ENCODE data around the gene PRKG2. TPM values are rescaled to one million over a fixed set of nuclear protein-coding genes. Genes with fewer than 3 reads are reported as not detected.

Gene PRKG2
- total RNA-seq, 1 experiment from 2014 or later = 0.59 TPM

GRCh38 chr4:81049907-81050306, 165.1 kb downstream of the PRKG2 start:
- in situ Hi-C loops (cut with HindIII; ENCODE audit: low pct_unique_long_range_greater_than_20kb, low sequenced_read_pairs) = no loop called here
- H3K4me3 ChIP-seq (ENCODE audit: low read depth in 2 of 2, low read length in 2 of 2) = no peak overlapping the region
- BruUV-seq (replicated peaks) = no TSS peak
- intact Hi-C loops (cut with micrococcal nuclease; ENCODE audit: unreplicated experiment) = loop anchor here (10.0 kb wide), 1 partner anchor 425 kb away; no protein-coding TSS in a partner anchor
- H3K4me1 ChIP-seq (ENCODE audit: control insufficient read depth, insufficient read depth, low read length) = no peaks in the 10 kb centered on the region
- H3K36me3 ChIP-seq (ENCODE audit: control insufficient read depth, insufficient read depth, low read length) = no peaks in the 10 kb centered on the region
- no peaks in the 10 kb centered on the region for H3K27me3 ChIP-seq (ENCODE audit: control insufficient read depth, insufficient read depth, low read length)
- TF ChIP-seq CTCF (IDR thresholded peaks at IDR 0.05) (no peak), POLR2AphosphoS5 (IDR thresholded peaks at IDR 0.05; ENCODE audit: low read depth, low read length) (no peak), REST (IDR thresholded peaks at IDR 0.05; ENCODE audit: insufficient read depth in 1 of 2, low read depth in 2 of 2, low read length in 1 of 2) (no peak), SIN3A (IDR thresholded peaks at IDR 0.05; ENCODE audit: borderline replicate concordance, insufficient read depth, low read depth, low read length) (no peak), TCF7L2 (IDR thresholded peaks at IDR 0.05; ENCODE audit: low read depth, low read length) (no peak)
- ATAC-seq (no peak), DNase-seq (ENCODE audit: low read depth, low spot score) (no peak)
- no peaks in the 10 kb centered on the region for H3K9me3 ChIP-seq (ENCODE audit: control insufficient read depth, insufficient read depth, low read depth, low read length)
- no peak overlapping the region for H3K27ac ChIP-seq (ENCODE audit: low read length)
- ChIA-PET POLR2A (no interaction called here), CTCF (no interaction called here)

- intact Hi-C loops (cut with micrococcal nuclease; ENCODE audit: unreplicated experiment) = loop anchor here (10.0 kb wide), 1 partner anchor 425 kb away; no protein-coding TSS in a partner anchor
- ATAC-seq (no peak), DNase-seq (ENCODE audit: low read depth, low spot score) (no peak)
- Histone ChIP-seq H3K4me1 (ENCODE audit: control insufficient read depth, insufficient read depth, low read length) (no peaks in the 10 kb centered on the region), H3K4me3 (ENCODE audit: low read depth in 2 of 2, low read length in 2 of 2) (no peak overlapping the region), H3K27ac (ENCODE audit: low read length) (no peak overlapping the region), H3K36me3 (ENCODE audit: control insufficient read depth, insufficient read depth, low read length) (no peaks in the 10 kb centered on the region), H3K27me3 (ENCODE audit: control insufficient read depth, insufficient read depth, low read length) (no peaks in the 10 kb centered on the region), H3K9me3 (ENCODE audit: control insufficient read depth, insufficient read depth, low read depth, low read length) (no peaks in the 10 kb centered on the region)
- TF ChIP-seq TCF7L2 (IDR thresholded peaks at IDR 0.05; ENCODE audit: low read depth, low read length) = no peak
- no peak for TF ChIP-seq REST (IDR thresholded peaks at IDR 0.05; ENCODE audit: insufficient read depth in 1 of 2, low read depth in 2 of 2, low read length in 1 of 2)
- TF ChIP-seq CTCF (IDR thresholded peaks at IDR 0.05) = no peak
- TF ChIP-seq POLR2AphosphoS5 (IDR thresholded peaks at IDR 0.05; ENCODE audit: low read depth, low read length) = no peak
- TF ChIP-seq SIN3A (IDR thresholded peaks at IDR 0.05; ENCODE audit: borderline replicate concordance, insufficient read depth, low read depth, low read length) = no peak
- ChIA-PET POLR2A (no interaction called here), CTCF (no interaction called here)
- no TSS peak for BruUV-seq (replicated peaks)
- in situ Hi-C loops (cut with HindIII; ENCODE audit: low pct_unique_long_range_greater_than_20kb, low sequenced_read_pairs) = no loop called here
Measured at GRCh38 chr4:81049330-81049729, 165.7 kb downstream of the PRKG2 start.
